Activated T-cell treated with anti-CD3 and anti-CD28 coated beads, Interleukin-2, amount 50 U/mL, for 24 hours (primary cell): ENCODE data around the gene TMPRSS2.

Experiments used
- DNase-seq: peaks from one replicate; pipeline ENCODE4 v3.0.0-alpha.2; 2020
- H3K27ac Mint-ChIP-seq: 2 replicates; pipeline ENCODE4 v1.8.0; 2020; ENCODE audit warnings: mild to moderate bottlenecking, mixed read lengths
- H3K27me3 Mint-ChIP-seq: 2 replicates; pipeline ENCODE4 v1.8.0; 2020; ENCODE audit warnings: mixed read lengths
- H3K36me3 Mint-ChIP-seq: 2 replicates; pipeline ENCODE4 v1.8.0; 2020; ENCODE audit warnings: low read depth, mixed read lengths
- H3K4me1 Mint-ChIP-seq: 2 replicates; pipeline ENCODE4 v1.8.0; 2020; ENCODE audit warnings: low read depth, mixed read lengths
- H3K4me3 Mint-ChIP-seq: 2 replicates; pipeline ENCODE4 v1.8.0; 2020; ENCODE audit warnings: mild to moderate bottlenecking, moderate library complexity, mixed read lengths
- H3K9me3 Mint-ChIP-seq: 2 replicates; pipeline ENCODE4 v1.8.0; 2020; ENCODE audit warnings: mixed read lengths

The TMPRSS2 gene

GRCh38 chr21:41481191-41481590 is 26.8 kb downstream of the TMPRSS2 start:
- Mint-ChIP-seq H3K27me3 (peaks cover 10% of the 10 kb centered on the region), H3K9me3 (no peaks in the 10 kb centered on the region), H3K4me3 (no peak overlapping the region), H3K27ac (no peak overlapping the region), H3K36me3 (no peaks in the 10 kb centered on the region), H3K4me1 (no peaks in the 10 kb centered on the region)
- no peak for DNase-seq

DNA sequence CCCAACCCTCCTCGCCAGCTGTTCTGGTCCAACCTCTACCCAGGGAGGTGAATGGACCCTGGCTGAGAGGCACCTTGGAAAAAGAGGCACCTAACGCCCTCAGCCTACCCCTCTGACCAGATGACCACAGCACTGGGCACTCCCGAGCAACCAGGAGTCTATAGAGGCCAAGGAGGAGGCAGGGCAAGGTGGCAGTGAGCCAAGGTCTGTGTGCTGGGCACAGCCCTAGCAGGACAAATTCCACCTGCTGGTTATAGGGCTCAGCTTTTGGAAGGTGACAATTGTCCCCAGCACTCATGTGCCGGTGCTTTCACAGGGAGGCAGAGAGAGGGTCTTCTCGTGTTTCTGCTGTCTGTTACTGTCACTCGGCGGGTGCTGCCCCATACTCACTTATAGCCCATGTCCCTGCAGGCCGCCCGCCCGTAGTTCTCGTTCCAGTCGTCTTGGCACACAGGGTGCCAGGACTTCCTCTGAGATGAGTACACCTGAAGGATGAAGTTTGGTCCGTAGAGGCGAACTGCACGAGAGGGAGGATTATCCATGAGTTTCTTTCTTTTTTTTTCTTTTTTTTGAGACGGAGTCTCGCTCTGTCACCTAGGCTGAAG is 27.8 kb downstream of the TMPRSS2 start:
- Mint-ChIP-seq H3K27ac (no peak overlapping the region), H3K36me3 (no peaks in the 10 kb centered on the region), H3K27me3 (peaks cover 10% of the 10 kb centered on the region), H3K9me3 (no peaks in the 10 kb centered on the region), H3K4me3 (no peak overlapping the region), H3K4me1 (no peaks in the 10 kb centered on the region)
- no peak for DNase-seq

DNA sequence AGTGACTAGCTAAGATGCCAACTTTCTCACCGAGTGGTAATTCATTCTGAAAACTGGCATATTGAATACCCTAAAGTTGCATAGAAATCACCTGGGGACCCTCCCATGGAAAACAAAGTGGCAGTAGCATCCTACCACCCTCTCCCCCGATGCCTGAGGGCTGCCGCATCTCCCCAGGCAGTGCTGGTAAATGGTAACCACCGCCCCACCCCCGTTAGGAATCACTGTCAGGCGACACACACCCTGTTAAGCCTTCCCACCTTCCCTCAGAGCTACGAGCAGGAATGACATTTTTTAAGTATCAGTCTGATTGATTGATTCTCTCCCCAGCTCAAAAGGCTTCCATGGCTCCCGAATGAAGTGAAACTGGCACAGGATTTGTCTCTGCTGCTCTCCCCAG is 28.3 kb downstream of the TMPRSS2 start:
- no peak for DNase-seq
- Mint-ChIP-seq H3K27me3 (peaks cover 10% of the 10 kb centered on the region), H3K36me3 (no peaks in the 10 kb centered on the region), H3K4me1 (no peaks in the 10 kb centered on the region), H3K9me3 (no peaks in the 10 kb centered on the region), H3K4me3 (no peak overlapping the region), H3K27ac (no peak overlapping the region)

DNA sequence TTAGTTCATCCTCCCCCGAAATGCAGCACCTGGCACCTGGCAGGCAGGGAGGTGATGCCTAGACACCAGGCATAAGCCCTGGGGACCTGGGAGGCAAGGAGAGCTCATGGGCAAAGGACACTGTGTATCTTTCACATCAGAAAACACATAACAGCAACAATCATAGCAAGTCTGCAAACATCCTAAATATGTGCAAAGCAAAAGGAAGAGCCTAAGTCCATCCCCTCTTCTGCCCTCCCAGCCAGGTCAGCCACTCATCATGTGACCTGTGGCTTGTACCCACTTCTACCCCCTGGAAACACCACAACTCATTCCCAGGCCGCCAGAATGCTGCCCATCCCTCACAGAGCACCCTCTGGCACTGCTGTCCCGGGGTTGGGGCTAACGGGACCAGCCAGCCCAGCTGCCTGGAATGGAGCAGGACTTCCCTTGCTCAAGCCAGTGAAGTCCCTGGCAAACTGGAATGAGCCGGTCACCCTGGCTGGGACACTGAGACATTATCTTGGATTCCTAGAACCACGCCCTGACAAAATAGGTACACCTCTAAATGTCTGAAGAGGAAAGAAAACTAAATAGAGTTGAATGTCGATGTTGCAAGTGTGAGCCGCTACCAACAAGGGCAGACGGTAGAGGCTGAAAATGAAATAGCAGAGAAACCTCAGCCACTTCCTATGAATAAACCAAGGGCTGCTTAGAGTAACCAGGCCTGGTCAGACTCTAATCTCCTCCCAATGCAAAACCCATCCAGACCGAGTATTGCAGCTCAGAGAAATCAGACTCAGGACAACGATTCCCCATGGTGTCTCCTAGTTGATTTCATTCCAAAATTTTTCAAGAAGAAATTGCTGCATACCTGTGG is 29.4 kb downstream of the TMPRSS2 start:
- Mint-ChIP-seq H3K4me1 (no peaks in the 10 kb centered on the region), H3K27ac (no peak overlapping the region), H3K27me3 (peaks cover 10% of the 10 kb centered on the region), H3K36me3 (no peaks in the 10 kb centered on the region), H3K9me3 (no peaks in the 10 kb centered on the region), H3K4me3 (no peak overlapping the region)
- no peak for DNase-seq

DNA sequence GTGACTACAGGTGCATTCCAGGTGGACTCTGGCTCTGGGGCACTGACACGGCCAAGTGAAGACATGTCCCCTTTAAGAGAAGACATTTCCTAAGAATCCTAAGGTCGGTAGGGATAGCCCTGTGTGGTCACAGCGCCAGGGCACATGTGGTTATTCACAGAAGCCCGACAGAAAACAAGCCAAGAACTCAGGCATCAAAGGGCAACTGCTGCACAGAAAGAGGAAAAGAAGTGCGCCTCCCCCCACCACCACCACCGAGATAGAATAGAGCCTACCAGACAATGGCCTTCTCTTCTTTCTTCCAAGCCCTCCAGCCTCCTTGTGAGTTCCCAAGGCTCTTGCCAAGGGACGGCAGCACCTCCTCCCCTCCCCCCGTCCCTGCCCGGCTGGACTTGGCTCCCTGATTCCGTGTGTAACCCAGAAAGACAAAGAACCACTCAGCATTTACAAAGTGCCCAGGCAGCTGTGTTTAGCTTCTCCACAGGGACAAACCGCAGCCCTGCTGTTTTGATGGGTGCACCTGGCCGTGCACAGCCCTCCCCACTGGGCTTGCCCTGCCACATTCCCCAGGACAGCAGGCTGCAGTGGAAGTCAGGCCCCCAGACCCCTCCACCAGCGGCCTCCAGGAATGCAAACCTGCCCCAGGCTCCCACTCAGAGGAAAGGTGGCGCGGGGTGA is 30.2 kb downstream of the TMPRSS2 start:
- no peak overlapping the region for H3K27ac Mint-ChIP-seq
- no peak overlapping the region for H3K4me3 Mint-ChIP-seq
- H3K9me3 Mint-ChIP-seq = no peaks in the 10 kb centered on the region
- peaks cover 10% of the 10 kb centered on the region for H3K27me3 Mint-ChIP-seq
- DNase-seq = no peak
- H3K4me1 Mint-ChIP-seq = no peaks in the 10 kb centered on the region
- no peaks in the 10 kb centered on the region for H3K36me3 Mint-ChIP-seq

GRCh38 chr21:41475714-41476420 is 32.1 kb downstream of the TMPRSS2 start:
- no peaks in the 10 kb centered on the region for H3K36me3 Mint-ChIP-seq
- H3K9me3 Mint-ChIP-seq = no peaks in the 10 kb centered on the region
- H3K4me3 Mint-ChIP-seq = no peak overlapping the region
- H3K27me3 Mint-ChIP-seq = peaks cover 23% of the 10 kb centered on the region
- no peaks in the 10 kb centered on the region for H3K4me1 Mint-ChIP-seq
- no peak overlapping the region for H3K27ac Mint-ChIP-seq
- DNase-seq = no peak

DNA sequence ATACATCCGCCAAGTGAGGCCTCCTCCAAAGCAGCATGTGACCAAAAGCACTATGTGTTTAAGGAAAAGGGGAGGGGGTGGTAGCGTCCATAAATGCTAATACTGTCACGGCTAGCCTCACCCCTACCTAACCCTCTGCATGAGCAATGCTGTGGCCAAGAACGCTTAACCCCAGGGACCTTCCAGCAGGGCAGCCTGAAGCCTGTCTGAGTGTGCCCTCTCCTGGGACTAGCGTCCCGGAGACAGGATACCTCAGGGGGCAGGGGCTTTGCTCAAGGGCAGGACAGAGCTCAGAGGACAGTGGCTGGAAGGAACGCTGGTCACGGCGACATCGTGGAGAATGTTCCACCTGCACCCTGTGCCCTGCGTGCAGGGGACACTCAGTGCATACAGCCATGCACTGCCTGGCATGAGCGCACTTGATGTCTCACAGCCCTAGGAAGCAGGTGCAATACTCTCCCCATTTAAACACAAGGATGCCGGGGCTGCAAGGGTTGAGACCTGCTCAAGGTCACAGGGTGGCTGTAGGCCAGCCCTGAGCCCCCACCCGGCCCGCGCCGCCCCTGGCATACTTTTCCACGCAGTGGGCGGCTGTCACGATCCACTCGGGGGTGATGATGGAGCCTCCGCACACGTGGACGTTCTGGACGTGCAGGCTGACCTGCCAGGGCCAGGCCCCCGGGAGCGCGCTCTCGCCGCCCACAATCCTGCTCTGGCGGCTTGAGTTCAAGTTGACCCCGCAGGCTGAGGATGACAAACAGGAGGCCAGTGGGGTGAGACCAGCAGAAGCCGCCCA is 35.0 kb downstream of the TMPRSS2 start:
- Mint-ChIP-seq H3K27ac (no peak overlapping the region), H3K4me3 (no peak overlapping the region), H3K9me3 (no peaks in the 10 kb centered on the region), H3K36me3 (no peaks in the 10 kb centered on the region), H3K27me3 (peaks cover 41% of the 10 kb centered on the region), H3K4me1 (no peaks in the 10 kb centered on the region)
- DNase-seq = no peak

GRCh38 chr21:41470054-41470453 is 37.9 kb downstream of the TMPRSS2 start:
- H3K9me3 Mint-ChIP-seq = no peaks in the 10 kb centered on the region
- H3K27ac Mint-ChIP-seq = no peak overlapping the region
- DNase-seq = no peak
- no peaks in the 10 kb centered on the region for H3K4me1 Mint-ChIP-seq
- H3K27me3 Mint-ChIP-seq = peaks cover 45% of the 10 kb centered on the region
- H3K4me3 Mint-ChIP-seq = no peak overlapping the region
- no peaks in the 10 kb centered on the region for H3K36me3 Mint-ChIP-seq

DNA sequence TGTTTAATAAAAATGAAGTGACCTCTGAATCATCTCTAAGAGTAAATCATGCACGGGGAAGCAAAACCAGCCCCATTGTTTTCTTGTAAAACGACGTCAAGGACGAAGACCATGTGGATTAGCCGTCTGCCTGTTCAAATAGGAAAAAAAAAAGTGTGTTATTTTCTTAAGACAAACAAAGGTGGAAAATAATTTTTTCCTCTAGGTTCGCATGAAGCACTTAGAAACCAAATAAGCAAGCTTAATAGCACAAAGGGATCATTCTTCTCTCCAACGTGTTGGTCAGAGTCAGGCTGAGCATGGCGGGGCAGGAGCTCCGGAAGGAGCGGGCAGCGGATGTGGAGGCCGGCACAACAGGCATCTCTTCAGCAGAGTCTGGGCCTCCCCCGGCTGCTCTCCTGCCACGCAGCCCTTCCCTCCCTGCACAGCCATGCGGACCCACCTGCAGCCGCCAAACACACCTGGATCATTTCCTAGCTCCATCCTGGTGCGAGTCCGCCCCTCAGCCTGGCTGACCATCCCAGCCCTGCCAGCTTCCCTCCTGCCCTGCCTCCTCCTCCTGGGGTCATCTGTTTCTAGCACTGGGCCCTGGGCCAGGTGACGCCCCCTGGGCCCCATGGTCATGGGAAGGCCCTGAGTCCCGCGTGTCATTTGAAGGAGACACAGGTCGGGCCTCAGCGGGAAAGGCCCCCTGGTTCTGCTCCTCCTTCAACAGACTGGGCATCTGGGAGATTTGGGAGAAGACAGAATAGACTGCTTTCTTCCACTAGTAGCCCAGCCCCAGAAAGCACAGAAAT is 41.7 kb downstream of the TMPRSS2 start:
- H3K9me3 Mint-ChIP-seq = no peaks in the 10 kb centered on the region
- no peak overlapping the region for H3K27ac Mint-ChIP-seq
- H3K27me3 Mint-ChIP-seq = peaks cover 36% of the 10 kb centered on the region
- H3K4me3 Mint-ChIP-seq = no peak overlapping the region
- no peak for DNase-seq
- H3K36me3 Mint-ChIP-seq = no peaks in the 10 kb centered on the region
- no peaks in the 10 kb centered on the region for H3K4me1 Mint-ChIP-seq

- Mint-ChIP-seq H3K36me3 (no peaks in the 10 kb centered on the region), H3K4me1 (peaks cover 3% of the 10 kb centered on the region), H3K9me3 (no peaks in the 10 kb centered on the region), H3K27ac (no peak overlapping the region), H3K27me3 (peaks cover 30% of the 10 kb centered on the region), H3K4me3 (no peak overlapping the region)
- no peak for DNase-seq
Measured at GRCh38 chr21:41465176-41465781, 42.7 kb downstream of the TMPRSS2 start.

DNA sequence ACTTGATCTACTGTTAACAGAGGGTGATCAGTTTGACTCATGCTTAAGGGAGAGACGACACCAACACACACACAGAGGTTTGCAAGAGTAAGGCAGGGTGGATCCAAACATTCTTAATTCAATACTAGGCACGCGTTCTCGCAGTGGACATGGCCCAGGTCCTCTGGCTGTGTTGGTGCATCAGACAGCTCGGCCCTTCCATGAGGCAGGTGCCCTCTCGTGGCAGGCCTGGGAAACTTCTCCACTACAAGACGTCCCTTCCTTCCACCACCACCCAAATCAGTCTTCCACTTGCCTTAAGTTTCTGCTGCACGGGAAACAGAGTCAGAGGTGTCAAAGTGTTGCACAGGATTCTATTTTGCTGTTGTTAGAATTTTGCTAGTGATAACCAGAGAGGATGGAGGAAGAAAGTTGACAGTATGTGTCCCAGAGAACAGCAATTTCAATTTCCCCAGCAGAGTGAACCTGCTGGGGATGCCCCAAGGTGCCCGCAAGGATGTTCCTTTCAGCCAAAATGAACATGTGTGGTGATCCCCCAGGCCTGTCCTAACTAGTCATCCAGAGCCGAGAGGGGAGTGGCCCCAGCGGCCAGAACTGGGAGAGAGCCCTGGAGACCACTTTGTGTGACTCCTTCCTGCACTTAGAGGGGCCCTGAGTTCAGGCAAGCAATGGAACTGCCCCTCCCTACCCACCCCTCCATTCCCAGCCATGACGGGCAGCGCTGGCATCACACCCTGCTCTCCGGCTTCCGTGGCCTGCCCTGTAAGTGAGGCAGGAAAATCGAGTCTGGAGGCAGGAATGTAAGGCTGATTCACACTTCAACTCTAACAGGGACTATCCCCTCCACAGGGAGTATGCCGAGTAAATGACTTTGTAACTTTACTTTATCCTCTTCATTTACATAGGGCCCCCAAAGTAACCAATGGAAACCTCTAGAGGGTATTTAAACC is 47.1 kb downstream of the TMPRSS2 start:
- no peak overlapping the region for H3K27ac Mint-ChIP-seq
- peaks cover 3% of the 10 kb centered on the region for H3K4me1 Mint-ChIP-seq
- H3K36me3 Mint-ChIP-seq = peaks cover 35% of the 10 kb centered on the region
- H3K4me3 Mint-ChIP-seq = no peak overlapping the region
- H3K27me3 Mint-ChIP-seq = no peaks in the 10 kb centered on the region
- no peaks in the 10 kb centered on the region for H3K9me3 Mint-ChIP-seq
- peak; percentile 68 for DNase-seq

- H3K9me3 Mint-ChIP-seq = no peaks in the 10 kb centered on the region
- H3K27me3 Mint-ChIP-seq = no peaks in the 10 kb centered on the region
- H3K4me3 Mint-ChIP-seq = no peak overlapping the region
- no peak for DNase-seq
- no peak overlapping the region for H3K27ac Mint-ChIP-seq
- H3K4me1 Mint-ChIP-seq = peaks cover 3% of the 10 kb centered on the region
- peaks cover 44% of the 10 kb centered on the region for H3K36me3 Mint-ChIP-seq
Measured at GRCh38 chr21:41459884-41460534, 47.9 kb downstream of the TMPRSS2 start.
